HFF-Myc (cell line): ENCODE measurements around the gene BUD23.
"Not testable (repeated sequence)": the region's sequence is repeated elsewhere in the genome, so short reads cannot be mapped to it uniquely, and the experiment has no call there.

Experiments used
- DNase-seq: peaks from one replicate; pipeline ENCODE4 v3.0.0-alpha.2; 2011; ENCODE audit warnings: low read depth; ENCODE audit errors: extremely low read depth
- H3K4me3 ChIP-seq: replicated peaks from 2 replicates; pipeline ENCODE4 v1.5.1; 2011; ENCODE audit warnings: low read depth, mild to moderate bottlenecking, control low read depth, low read length
- TF ChIP-seq, protein P1 (sequence below): IDR thresholded peaks from 2 replicates; pipeline ENCODE4 v1.5.1; 2012; ENCODE audit warnings: mild to moderate bottlenecking, low read depth, low read length, control low read depth; ENCODE audit errors: missing control alignments

BUD23 gene

DNA sequence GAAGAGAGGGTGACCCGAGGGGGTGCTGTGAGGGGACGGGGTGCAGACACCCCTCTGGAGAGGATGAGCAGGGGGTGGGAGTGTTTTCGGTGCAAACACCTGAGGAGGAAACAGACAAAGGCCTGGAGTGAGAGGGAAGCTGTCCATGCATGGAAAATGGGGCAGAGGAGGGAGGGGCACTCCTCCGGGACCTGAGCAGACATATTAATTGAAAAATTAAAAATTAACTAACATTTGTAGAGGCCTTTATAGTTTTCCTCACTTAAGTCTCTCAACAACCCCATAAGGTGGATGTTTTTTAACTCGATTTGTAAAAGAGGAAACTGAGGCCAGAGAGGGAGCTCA is 14.5 kb upstream of the BUD23 start:
- peak overlapping the region; percentile 50 for H3K4me3 ChIP-seq
- no peak for DNase-seq
- TF ChIP-seq, protein P1, sequence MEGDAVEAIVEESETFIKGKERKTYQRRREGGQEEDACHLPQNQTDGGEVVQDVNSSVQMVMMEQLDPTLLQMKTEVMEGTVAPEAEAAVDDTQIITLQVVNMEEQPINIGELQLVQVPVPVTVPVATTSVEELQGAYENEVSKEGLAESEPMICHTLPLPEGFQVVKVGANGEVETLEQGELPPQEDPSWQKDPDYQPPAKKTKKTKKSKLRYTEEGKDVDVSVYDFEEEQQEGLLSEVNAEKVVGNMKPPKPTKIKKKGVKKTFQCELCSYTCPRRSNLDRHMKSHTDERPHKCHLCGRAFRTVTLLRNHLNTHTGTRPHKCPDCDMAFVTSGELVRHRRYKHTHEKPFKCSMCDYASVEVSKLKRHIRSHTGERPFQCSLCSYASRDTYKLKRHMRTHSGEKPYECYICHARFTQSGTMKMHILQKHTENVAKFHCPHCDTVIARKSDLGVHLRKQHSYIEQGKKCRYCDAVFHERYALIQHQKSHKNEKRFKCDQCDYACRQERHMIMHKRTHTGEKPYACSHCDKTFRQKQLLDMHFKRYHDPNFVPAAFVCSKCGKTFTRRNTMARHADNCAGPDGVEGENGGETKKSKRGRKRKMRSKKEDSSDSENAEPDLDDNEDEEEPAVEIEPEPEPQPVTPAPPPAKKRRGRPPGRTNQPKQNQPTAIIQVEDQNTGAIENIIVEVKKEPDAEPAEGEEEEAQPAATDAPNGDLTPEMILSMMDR, result no peak

DNA sequence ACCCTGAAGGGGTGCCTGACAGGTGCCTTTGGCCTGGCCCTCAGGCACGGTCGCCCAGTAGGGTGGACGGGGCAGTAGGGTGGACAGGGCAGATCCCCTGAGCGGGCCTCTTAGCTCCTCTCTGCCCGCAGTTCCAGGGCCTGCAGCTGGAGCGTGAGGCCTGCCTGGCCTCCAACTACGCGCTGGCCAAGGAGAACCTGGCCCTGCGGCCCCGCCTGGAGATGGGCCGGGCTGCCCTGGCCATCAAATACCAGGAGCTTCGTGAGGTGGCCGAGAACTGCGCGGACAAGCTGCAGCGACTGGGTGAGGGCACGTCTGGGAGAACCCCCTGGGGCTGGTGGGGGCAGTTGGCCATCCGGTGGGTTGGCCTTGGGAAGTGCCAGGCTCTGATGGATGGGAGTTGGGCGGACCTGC is 14.1 kb upstream of the BUD23 start:
- H3K4me3 ChIP-seq, result no peak overlapping the region
- no peak for DNase-seq
- TF ChIP-seq, protein P1, result no peak

DNA sequence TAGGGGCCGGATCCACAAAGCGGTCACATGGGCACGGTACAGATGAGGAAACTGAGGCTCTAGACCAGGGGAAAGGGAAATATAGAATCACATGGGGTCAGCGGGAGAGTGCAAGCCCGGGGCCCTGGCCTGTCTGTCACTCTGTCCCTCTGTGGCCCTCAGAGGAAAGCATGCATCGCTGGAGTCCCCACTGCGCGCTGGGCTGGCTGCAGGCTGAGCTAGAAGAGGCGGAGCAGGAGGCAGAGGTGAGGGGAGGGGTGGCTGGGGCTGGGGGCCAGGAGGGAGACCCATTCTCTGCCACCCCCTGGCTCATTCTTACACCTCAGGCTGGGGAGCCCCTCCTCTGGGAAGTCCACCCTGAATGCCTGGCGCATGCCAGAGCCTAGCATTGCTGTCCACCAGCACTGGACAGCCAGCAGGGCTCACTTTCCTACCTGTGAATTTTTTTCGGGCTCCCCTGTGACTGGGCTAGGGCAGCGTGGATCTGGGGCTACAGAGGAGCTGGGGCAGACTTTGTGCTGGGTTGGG is 13.5 kb upstream of the BUD23 start:
- DNase-seq, result no peak
- H3K4me3 ChIP-seq, result no peak overlapping the region
- TF ChIP-seq, protein P1, result no peak

GRCh38 chr7:73671322-73671661 is 12.1 kb upstream of the BUD23 start:
- no peak for DNase-seq
- H3K4me3 ChIP-seq, result no peak overlapping the region
- TF ChIP-seq, protein P1, result no peak

DNA sequence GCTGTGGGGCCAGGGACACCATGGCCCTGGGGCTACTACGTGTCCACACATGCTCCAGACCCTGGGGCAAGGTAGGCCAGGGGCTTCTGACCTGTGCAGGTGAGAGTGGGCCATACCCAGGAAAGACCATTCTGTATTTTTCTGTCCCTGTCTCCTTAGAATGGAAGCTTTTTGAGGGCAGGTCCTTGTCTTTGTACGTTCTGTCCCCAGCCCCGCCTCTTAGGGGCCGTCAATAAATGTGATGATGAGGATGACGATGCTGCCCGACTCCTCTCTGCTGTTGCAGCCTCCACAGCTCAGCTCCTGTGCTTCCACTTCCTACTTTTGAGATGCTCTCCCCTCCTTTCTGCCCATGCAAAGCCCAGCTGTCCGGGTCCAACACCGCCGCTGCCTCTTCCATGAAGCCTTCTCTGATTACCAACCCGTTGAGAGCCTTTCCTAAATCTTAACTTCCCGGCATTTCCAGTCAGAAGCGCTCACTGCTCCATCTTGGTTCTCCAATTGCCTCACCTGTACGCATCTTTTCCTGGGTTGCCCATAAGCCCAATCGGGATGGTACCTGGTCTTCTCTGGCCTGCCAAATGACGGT is 11.4 kb upstream of the BUD23 start:
- no peak overlapping the region for H3K4me3 ChIP-seq
- DNase-seq, result no peak
- TF ChIP-seq, protein P1, result no peak

DNA sequence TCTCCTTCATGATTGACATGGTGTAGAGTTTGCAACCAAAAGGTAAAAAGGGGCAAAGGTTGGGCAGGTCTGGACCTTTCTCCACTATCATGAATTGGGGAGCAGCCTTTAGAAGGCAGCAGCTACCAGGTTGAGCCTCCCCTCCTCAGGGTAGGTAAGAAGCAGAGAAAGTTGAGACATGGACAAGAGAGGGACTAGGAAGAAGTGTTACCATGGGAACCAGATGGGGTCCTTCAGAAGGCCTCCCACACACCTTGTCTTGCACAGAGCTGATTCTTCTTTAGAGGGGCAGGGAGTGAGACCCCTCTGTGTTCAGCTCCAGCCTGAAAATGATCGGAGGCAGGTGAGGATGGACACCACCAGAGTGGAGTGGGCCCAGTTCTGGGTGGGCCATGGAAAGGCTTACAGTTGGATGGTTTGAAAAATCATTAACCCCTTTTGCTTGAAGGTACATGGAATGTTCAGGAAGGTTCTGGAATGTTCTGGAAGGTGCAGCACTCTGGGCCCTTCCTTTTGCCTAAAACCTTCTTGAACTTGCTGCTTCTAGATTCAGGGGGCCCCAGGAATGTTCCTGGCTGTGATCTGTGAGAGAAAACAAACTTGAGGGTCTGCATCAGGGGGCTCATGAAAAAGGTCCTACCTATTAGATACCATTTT is 8.8 kb upstream of the BUD23 start:
- no peak overlapping the region for H3K4me3 ChIP-seq
- no peak for DNase-seq
- TF ChIP-seq, protein P1, result no peak

GRCh38 chr7:73676062-73676461 is 7.3 kb upstream of the BUD23 start:
- H3K4me3 ChIP-seq, DNase-seq: not testable (repeated sequence)
